Sigmoid colon (tissue), 4 donors: Measurements from ENCODE around the gene ZMIZ1.

ENCODE experiments used
- CTCF ChIP-seq, 4 experiments: fragments of 450-650 bp in 3 of 4; fragments of 200-600 bp in 1 of 4; IDR thresholded peaks; one replicate each; pipeline ENCODE4 v1.5.1; 2016 to 2019; ENCODE audit warnings: antibody characterized with exemption in 4 of 4, mild to moderate bottlenecking in 3 of 4, moderate library complexity in 2 of 4
- EP300 ChIP-seq, 4 donors: sonication (generic); formaldehyde crosslinking; IDR thresholded peaks; one replicate each; pipeline ENCODE4 v1.6.1; 2017; ENCODE audit warnings: antibody characterized with exemption in 4 of 4
- POLR2A ChIP-seq, 2 donors: fragments of 450-650 bp; IDR thresholded peaks; one replicate each; pipeline ENCODE4 v1.6.1; 2016; ENCODE audit warnings: antibody characterized with exemption in 2 of 2, mild to moderate bottlenecking in 2 of 2, moderate library complexity in 2 of 2
- POLR2AphosphoS5 ChIP-seq, 4 donors: sonication (generic); formaldehyde crosslinking; IDR thresholded peaks; one replicate each; pipeline ENCODE4 v1.6.1; 2017; ENCODE audit warnings: antibody characterized with exemption in 4 of 4

DNA sequence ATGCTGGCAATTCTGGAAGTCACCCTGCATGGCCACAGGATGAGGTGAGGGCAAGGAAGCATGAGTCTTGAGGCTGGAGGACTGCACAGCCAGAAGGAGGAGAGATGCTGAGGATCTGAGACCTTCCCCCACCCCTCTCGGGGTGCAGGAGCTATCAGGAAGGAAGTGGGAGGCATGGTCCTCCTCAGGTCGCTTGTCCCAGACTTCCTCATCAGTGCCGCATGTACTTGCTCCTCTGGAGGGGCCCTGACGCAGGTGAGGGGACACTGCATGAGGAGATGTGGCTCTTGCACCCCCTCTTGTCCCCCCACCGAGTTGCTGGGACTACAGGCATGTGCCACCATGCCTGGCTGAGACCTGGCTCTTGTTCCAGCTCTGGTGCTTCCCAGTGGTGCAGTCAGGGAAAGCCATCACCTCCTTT, 5.7 kb upstream of the ZMIZ1 start:
- TF ChIP-seq CTCF (IDR thresholded peaks at IDR 0.05) = no peak
- TF ChIP-seq POLR2AphosphoS5 (IDR thresholded peaks at IDR 0.05) = no peak
- no peak for TF ChIP-seq POLR2A (IDR thresholded peaks at IDR 0.05)
- TF ChIP-seq EP300 (IDR thresholded peaks at IDR 0.05) = no peak
